Vagina (tissue), 2 donors: Measurements from ENCODE around the gene POTEJ.
"Not testable (repeated sequence)": the region's sequence is repeated elsewhere in the genome, so short reads cannot be mapped to it uniquely, and the experiment has no call there.

Source experiments
- POLR2A ChIP-seq, 2 donors: fragments of 450-650 bp; IDR thresholded peaks; one replicate each; pipeline ENCODE4 v1.6.1; 2017; ENCODE audit warnings: antibody characterized with exemption in 2 of 2, mild to moderate bottlenecking in 2 of 2, moderate library complexity in 2 of 2
- POLR2AphosphoS5 ChIP-seq, 2 donors: sonication (generic); formaldehyde crosslinking; IDR thresholded peaks; one replicate each; pipeline ENCODE4 v1.9.0; 2017; ENCODE audit warnings: antibody characterized with exemption in 2 of 2, mild to moderate bottlenecking in 2 of 2, low read depth in 1 of 2; ENCODE audit not compliant: insufficient read depth in 1 of 2
- TF ChIP-seq, protein P1 (sequence below), 3 experiments: fragments of 450-650 bp in 2 of 3; fragments of 200-600 bp in 1 of 3; sonication (generic) in 1 of 3; IDR thresholded peaks; one replicate each; pipeline ENCODE4 v1.5.1; 2017 to 2019; ENCODE audit warnings: antibody characterized with exemption in 3 of 3, mild to moderate bottlenecking in 2 of 3, moderate library complexity in 2 of 3

DNA sequence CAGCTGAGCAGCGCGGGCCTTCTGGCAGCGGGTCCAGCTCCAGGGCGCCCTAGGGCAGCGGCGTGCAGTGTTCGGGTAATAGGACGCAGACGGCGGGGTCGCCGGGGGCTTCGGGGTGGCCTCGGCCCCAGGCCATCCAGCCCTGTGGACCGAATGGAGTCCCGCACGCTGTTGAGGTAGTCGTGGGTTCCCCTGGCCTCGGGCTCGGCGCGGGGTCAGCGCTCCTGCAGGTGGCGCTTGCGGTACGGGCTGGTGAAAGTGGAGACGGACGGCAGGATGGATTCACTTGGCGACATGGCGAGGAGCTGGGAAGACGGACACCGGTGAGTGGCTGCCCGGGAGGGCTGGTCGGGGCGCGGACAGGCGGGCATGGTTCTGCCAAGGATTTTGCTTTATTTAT lies 82.2 kb downstream of the POTEJ start:
- TF ChIP-seq, protein P1, sequence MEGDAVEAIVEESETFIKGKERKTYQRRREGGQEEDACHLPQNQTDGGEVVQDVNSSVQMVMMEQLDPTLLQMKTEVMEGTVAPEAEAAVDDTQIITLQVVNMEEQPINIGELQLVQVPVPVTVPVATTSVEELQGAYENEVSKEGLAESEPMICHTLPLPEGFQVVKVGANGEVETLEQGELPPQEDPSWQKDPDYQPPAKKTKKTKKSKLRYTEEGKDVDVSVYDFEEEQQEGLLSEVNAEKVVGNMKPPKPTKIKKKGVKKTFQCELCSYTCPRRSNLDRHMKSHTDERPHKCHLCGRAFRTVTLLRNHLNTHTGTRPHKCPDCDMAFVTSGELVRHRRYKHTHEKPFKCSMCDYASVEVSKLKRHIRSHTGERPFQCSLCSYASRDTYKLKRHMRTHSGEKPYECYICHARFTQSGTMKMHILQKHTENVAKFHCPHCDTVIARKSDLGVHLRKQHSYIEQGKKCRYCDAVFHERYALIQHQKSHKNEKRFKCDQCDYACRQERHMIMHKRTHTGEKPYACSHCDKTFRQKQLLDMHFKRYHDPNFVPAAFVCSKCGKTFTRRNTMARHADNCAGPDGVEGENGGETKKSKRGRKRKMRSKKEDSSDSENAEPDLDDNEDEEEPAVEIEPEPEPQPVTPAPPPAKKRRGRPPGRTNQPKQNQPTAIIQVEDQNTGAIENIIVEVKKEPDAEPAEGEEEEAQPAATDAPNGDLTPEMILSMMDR (IDR thresholded peaks at IDR 0.05): not testable (repeated sequence)
- not testable (repeated sequence) for TF ChIP-seq POLR2A (IDR thresholded peaks at IDR 0.05); POLR2AphosphoS5 (IDR thresholded peaks at IDR 0.05; ENCODE audit: insufficient read depth in 1 of 2, low read depth in 1 of 2)
